CD14-positive monocyte (primary cell): ENCODE results near the gene HEYL. TPM values are rescaled to one million over a fixed set of nuclear protein-coding genes. Genes with fewer than 3 reads are reported as not detected.

ENCODE experiments used
- DNase-seq, 3 donors: peaks; one replicate each; pipeline ENCODE4 v3.0.0-alpha.2; 2011 to 2022
- H2AFZ ChIP-seq: 2 replicates; pipeline ENCODE4 v1.6.0; 2012; ENCODE audit warnings: mild to moderate bottlenecking, low read depth, low read length, inconsistent platforms; ENCODE audit not compliant: insufficient read depth, poor library complexity, severe bottlenecking
- H3K27ac ChIP-seq, 2 donors: 1 replicate in 1 of 2; 2 replicates in 1 of 2; pipeline ENCODE4 v1.5.1; 2012 to 2013; ENCODE audit warnings: low read length in 2 of 2, control low read depth in 1 of 2, inconsistent platforms in 1 of 2, low read depth in 1 of 2, mild to moderate bottlenecking in 1 of 2
- H3K27me3 ChIP-seq, 2 donors: one replicate each; pipeline versions ENCODE4 v1.6.0 to v1.6.1; 2011 to 2013; ENCODE audit warnings: low read length in 2 of 2; ENCODE audit not compliant: control insufficient read depth in 2 of 2, insufficient read depth in 2 of 2
- H3K36me3 ChIP-seq, 2 donors: replicated peaks in 1 of 2; 1 replicate in 1 of 2; 2 replicates in 1 of 2; pipeline versions ENCODE4 v1.5.1 to v1.6.1; 2012 to 2013; ENCODE audit warnings: low read length in 2 of 2, control low read depth in 1 of 2, inconsistent platforms in 1 of 2, mild to moderate bottlenecking in 1 of 2; ENCODE audit not compliant: insufficient read depth in 2 of 2, control insufficient read depth in 1 of 2
- H3K4me1 ChIP-seq, 2 donors: 1 replicate in 1 of 2; 2 replicates in 1 of 2; pipeline versions ENCODE4 v1.5.1 to v1.6.1; 2012 to 2013; ENCODE audit warnings: low read length in 2 of 2, control low read depth in 1 of 2, inconsistent platforms in 1 of 2, mild to moderate bottlenecking in 1 of 2, moderate library complexity in 1 of 2; ENCODE audit not compliant: insufficient read depth in 2 of 2, control insufficient read depth in 1 of 2
- H3K4me2 ChIP-seq: replicated peaks from 2 replicates; pipeline ENCODE3; 2012; ENCODE audit warnings: low read length, moderate library complexity, mild to moderate bottlenecking; ENCODE audit not compliant: poor library complexity, severe bottlenecking; ENCODE audit errors: extremely low read depth
- H3K4me3 ChIP-seq, 3 experiments: fragments of 200-600 bp in 1 of 3; sonication (generic) in 1 of 3; replicated peaks in 1 of 3; 1 replicate in 2 of 3; 2 replicates in 1 of 3; pipeline ENCODE4 v1.5.1; 2011 to 2013; ENCODE audit warnings: low read length in 3 of 3, mild to moderate bottlenecking in 3 of 3, control low read depth in 2 of 3, low read depth in 2 of 3, inconsistent platforms in 1 of 3, moderate library complexity in 1 of 3
- H3K79me2 ChIP-seq: 2 replicates; pipeline ENCODE4 v1.6.0; 2012; ENCODE audit warnings: mild to moderate bottlenecking, control low read depth, inconsistent platforms, low read length, moderate library complexity; ENCODE audit not compliant: insufficient read depth
- H3K9ac ChIP-seq: 2 replicates; pipeline ENCODE4 v1.6.0; 2017; ENCODE audit warnings: low read length, mild to moderate bottlenecking; ENCODE audit not compliant: insufficient read depth, poor library complexity, severe bottlenecking
- H3K9me3 ChIP-seq, 2 donors: replicated peaks in 1 of 2; 1 replicate in 1 of 2; 2 replicates in 1 of 2; pipeline versions ENCODE4 v1.5.1 to v1.6.1; 2012 to 2013; ENCODE audit warnings: low read length in 2 of 2, control low read depth in 1 of 2; ENCODE audit not compliant: control insufficient read depth in 1 of 2, insufficient read depth in 1 of 2
- H4K20me1 ChIP-seq: 2 replicates; pipeline ENCODE4 v1.6.0; 2012; ENCODE audit warnings: mild to moderate bottlenecking, low read length, control low read depth, moderate library complexity; ENCODE audit not compliant: insufficient read depth
- H3K27ac Mint-ChIP-seq, 7 donors: one replicate each; pipeline ENCODE4 v1.8.0; 2020; ENCODE audit warnings: mild to moderate bottlenecking in 7 of 7, mixed read lengths in 7 of 7, moderate library complexity in 6 of 7, inconsistent platforms in 2 of 7
- H3K27me3 Mint-ChIP-seq, 3 donors: one replicate each; pipeline ENCODE4 v1.8.0; 2021 to 2022; ENCODE audit warnings: low read depth in 3 of 3, mild to moderate bottlenecking in 3 of 3, mixed read lengths in 3 of 3, moderate library complexity in 3 of 3, inconsistent platforms in 1 of 3
- H3K36me3 Mint-ChIP-seq, 2 donors: one replicate each; pipeline ENCODE4 v1.8.0; 2020; ENCODE audit warnings: mixed read lengths in 2 of 2, inconsistent platforms in 1 of 2, mild to moderate bottlenecking in 1 of 2
- H3K4me1 Mint-ChIP-seq: one replicate; pipeline ENCODE4 v1.8.0; 2020; ENCODE audit warnings: mild to moderate bottlenecking, mixed read lengths
- H3K4me3 Mint-ChIP-seq, 2 donors: one replicate each; pipeline ENCODE4 v1.8.0; 2020; ENCODE audit warnings: mild to moderate bottlenecking in 2 of 2, mixed read lengths in 2 of 2, moderate library complexity in 1 of 2
- H3K9me3 Mint-ChIP-seq, 7 donors: one replicate each; pipeline ENCODE4 v1.8.0; 2020 to 2022; ENCODE audit warnings: mixed read lengths in 7 of 7, mild to moderate bottlenecking in 6 of 7, moderate library complexity in 6 of 7, inconsistent platforms in 2 of 7
- WGBS: methylation state at CpG from one replicate; pipeline ENCODE4 v1.1.5; 2013; ENCODE audit warnings: missing lambda C conversion rate; ENCODE audit not compliant: insufficient coverage; 5-methylcytosine and 5-hydroxymethylcytosine counted together
- intact Hi-C, 2 donors: fragments of 100-400 bp; cut with micrococcal nuclease; formaldehyde crosslinking; loops; one replicate each; pipeline versions ENCODE4 v1.15.0 to v1.15.1; 2023
- polyA plus RNA-seq, 3 donors: library from polyadenylated mRNA; depleted of rRNA in 1 of 3; unstranded in 2 of 3; stranded (reverse) in 1 of 3; fragments of 300-500 nt in 2 of 3; fragments of >200 nt in 1 of 3; fragmentation: Illumina TruSeq in 2 of 3; gene quantifications; 1 replicate in 2 of 3; 2 replicates in 1 of 3; pipeline ENCODE4 v1.2.3, GENCODE V29; 2012 to 2021
- TF ChIP-seq, protein P1 (sequence below): fragments of 200-600 bp; IDR thresholded peaks from one replicate; pipeline ENCODE4 v1.8.0; 2022; ENCODE audit warnings: antibody characterized with exemption, mild to moderate bottlenecking

Gene HEYL
- polyA plus RNA-seq, 3 donors, result 0.04 to 0.15 (median 0.15) TPM

DNA sequence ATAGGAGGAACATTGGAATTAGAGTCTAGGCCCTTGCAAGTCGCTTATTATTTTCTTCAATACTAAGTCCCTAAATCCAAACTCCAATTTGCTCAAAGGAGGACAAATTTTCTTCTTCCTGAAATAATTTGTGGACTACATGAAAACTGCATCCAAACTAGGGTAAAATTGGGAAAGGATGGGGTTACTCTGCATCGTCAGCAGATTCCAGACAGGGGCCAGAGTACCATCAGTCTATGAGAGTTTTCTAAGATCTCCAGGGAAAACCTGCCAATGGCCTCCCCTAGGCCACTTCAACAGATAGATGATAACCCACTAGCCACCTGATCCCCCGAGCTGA lies 508 bp downstream of the HEYL start:
- H3K36me3 ChIP-seq, result no peaks in the 10 kb centered on the region
- H3K4me1 ChIP-seq, result peaks cover 3 to 15% of the 10 kb centered on the region in 2 donors
- no peaks in the 10 kb centered on the region for H3K79me2 ChIP-seq
- no peak overlapping the region for H3K27ac ChIP-seq
- peak overlapping the region; percentile 85 for H3K4me2 ChIP-seq
- Mint-ChIP-seq H3K27ac (peak overlapping the region in 1 of 7 donors; percentile 44), H3K36me3 (no peaks in the 10 kb centered on the region), H3K4me1 (peaks cover 5% of the 10 kb centered on the region), H3K27me3 (peaks cover 6 to 27% (median 15%) of the 10 kb centered on the region in 3 donors), H3K4me3 (peak overlapping the region; percentile 59 to 83), H3K9me3 (peaks cover 3 to 8% (median 6%) of the 10 kb centered on the region in 7 donors)
- WGBS, result 0% methylated on average over 1 of the region's 3 CpGs
- peak overlapping the region; percentile 64 for H3K9ac ChIP-seq
- H3K4me3 ChIP-seq, result peak overlapping the region in 1 of 3 experiments; percentile 72
- H2AFZ ChIP-seq, result peak overlapping the region; percentile 84
- TF ChIP-seq, protein P1, sequence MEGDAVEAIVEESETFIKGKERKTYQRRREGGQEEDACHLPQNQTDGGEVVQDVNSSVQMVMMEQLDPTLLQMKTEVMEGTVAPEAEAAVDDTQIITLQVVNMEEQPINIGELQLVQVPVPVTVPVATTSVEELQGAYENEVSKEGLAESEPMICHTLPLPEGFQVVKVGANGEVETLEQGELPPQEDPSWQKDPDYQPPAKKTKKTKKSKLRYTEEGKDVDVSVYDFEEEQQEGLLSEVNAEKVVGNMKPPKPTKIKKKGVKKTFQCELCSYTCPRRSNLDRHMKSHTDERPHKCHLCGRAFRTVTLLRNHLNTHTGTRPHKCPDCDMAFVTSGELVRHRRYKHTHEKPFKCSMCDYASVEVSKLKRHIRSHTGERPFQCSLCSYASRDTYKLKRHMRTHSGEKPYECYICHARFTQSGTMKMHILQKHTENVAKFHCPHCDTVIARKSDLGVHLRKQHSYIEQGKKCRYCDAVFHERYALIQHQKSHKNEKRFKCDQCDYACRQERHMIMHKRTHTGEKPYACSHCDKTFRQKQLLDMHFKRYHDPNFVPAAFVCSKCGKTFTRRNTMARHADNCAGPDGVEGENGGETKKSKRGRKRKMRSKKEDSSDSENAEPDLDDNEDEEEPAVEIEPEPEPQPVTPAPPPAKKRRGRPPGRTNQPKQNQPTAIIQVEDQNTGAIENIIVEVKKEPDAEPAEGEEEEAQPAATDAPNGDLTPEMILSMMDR, result no peak
- no peaks in the 10 kb centered on the region for H4K20me1 ChIP-seq
- intact Hi-C loops, result no loop called here
- peaks cover 4% of the 10 kb centered on the region in 2 donors for H3K9me3 ChIP-seq
- peaks cover 8 to 13% of the 10 kb centered on the region in 2 donors for H3K27me3 ChIP-seq
- DNase-seq, result no peak

DNA sequence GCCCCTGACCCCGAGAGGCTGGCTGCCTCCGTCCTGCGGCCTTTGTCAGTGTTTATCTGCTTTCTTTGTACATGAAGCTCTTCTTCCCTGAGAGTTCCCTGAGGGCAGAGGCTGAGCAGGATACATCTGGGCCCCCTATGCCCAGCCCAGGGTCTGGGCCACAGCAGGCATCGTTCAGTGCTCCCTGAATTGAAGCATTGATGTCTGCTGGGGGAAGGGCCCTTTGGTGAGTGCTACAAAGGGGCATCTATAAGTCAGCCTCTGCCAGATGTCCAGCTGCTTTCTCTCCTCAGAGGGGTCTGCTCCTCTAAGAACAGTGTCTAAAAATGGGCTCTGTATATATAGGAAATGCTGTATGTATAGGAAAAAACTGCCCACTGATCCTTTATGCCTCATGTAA lies 2.1 kb downstream of the HEYL start:
- TF ChIP-seq, protein P1, result no peak
- Histone ChIP-seq H3K79me2 (no peaks in the 10 kb centered on the region), H3K9ac (no peak overlapping the region), H3K27me3 (peaks cover 8 to 13% of the 10 kb centered on the region in 2 donors), H3K9me3 (no peaks in the 10 kb centered on the region), H3K4me1 (peaks cover 3 to 15% of the 10 kb centered on the region in 2 donors), H4K20me1 (no peaks in the 10 kb centered on the region), H3K4me3 (no peak overlapping the region), H3K27ac (no peak overlapping the region), H3K36me3 (no peaks in the 10 kb centered on the region), H3K4me2 (no peak overlapping the region), H2AFZ (no peak overlapping the region)
- no peak for DNase-seq
- intact Hi-C loops, result no loop called here
- Mint-ChIP-seq H3K36me3 (no peaks in the 10 kb centered on the region), H3K27ac (no peak overlapping the region), H3K4me3 (peak overlapping the region in 1 of 2 donors; percentile 67), H3K4me1 (peaks cover 5% of the 10 kb centered on the region), H3K27me3 (peaks cover 6 to 28% (median 18%) of the 10 kb centered on the region in 3 donors), H3K9me3 (no peaks in the 10 kb centered on the region)
- WGBS, result 100% methylated on average over 4 of the region's 4 CpGs
